GM19324 (cell line): ENCODE measurements around the gene SLC15A4.

Source experiments
- ATAC-seq: cut with Tn5 transposase; IDR thresholded peaks from one replicate; pipeline ENCODE4 v1.9.1; 2021; ENCODE audit warnings: mild to moderate bottlenecking, moderate library complexity; ENCODE audit not compliant: unreplicated experiment, low FRiP score

The SLC15A4 gene

GRCh38 chr12:128796439-128797118, 27.2 kb downstream of the SLC15A4 start:
- ATAC-seq = no peak

- ATAC-seq = no peak
These were observed 28.0 kb downstream of the SLC15A4 start for GRCh38 chr12:128795530-128796361.

GRCh38 chr12:128794661-128795529, 28.9 kb downstream of the SLC15A4 start:
- ATAC-seq = no peak

GRCh38 chr12:128793701-128794100, 30.1 kb downstream of the SLC15A4 start:
- no peak for ATAC-seq

GRCh38 chr12:128792881-128793280, 30.9 kb downstream of the SLC15A4 start:
- ATAC-seq = no peak

GRCh38 chr12:128792398-128792797, 31.4 kb downstream of the SLC15A4 start:
- no peak for ATAC-seq

- no peak for ATAC-seq
These were observed 32.1 kb downstream of the SLC15A4 start for GRCh38 chr12:128791395-128792322.

GRCh38 chr12:128790653-128791373, 32.9 kb downstream of the SLC15A4 start:
- ATAC-seq = no peak

- ATAC-seq = no peak
These were observed 33.5 kb downstream of the SLC15A4 start for GRCh38 chr12:128790221-128790620.

- ATAC-seq = no peak
These were observed 34.3 kb downstream of the SLC15A4 start for GRCh38 chr12:128789356-128789929.

- ATAC-seq = no peak
These were observed 35.9 kb downstream of the SLC15A4 start for GRCh38 chr12:128787827-128788226.

- ATAC-seq = no peak
These were observed 36.9 kb downstream of the SLC15A4 start for GRCh38 chr12:128786741-128787391.

- ATAC-seq = no peak
These were observed 39.6 kb downstream of the SLC15A4 start for GRCh38 chr12:128784030-128784760.

- no peak for ATAC-seq
These were observed 40.6 kb downstream of the SLC15A4 start for GRCh38 chr12:128783129-128783574.

GRCh38 chr12:128779901-128780300, 43.9 kb downstream of the SLC15A4 start:
- ATAC-seq = no peak

GRCh38 chr12:128772249-128772648, 51.5 kb downstream of the SLC15A4 start:
- no peak for ATAC-seq

GRCh38 chr12:128771681-128772080, 52.1 kb downstream of the SLC15A4 start:
- ATAC-seq = no peak

- ATAC-seq = no peak
These were observed 56.2 kb downstream of the SLC15A4 start for GRCh38 chr12:128767518-128767917.
